Ramos (cell line): ENCODE measurements around the gene COX8C.
"Not testable (repeated sequence)": the region's sequence is repeated elsewhere in the genome, so short reads cannot be mapped to it uniquely, and the experiment has no call there.

Experiments
- in situ Hi-C: fragments of 300-500 bp; cut with MboI; formaldehyde crosslinking; loops from one replicate; pipeline ENCODE4 v1.14.3; 2022; ENCODE audit warnings: low sequenced_read_pairs; ENCODE audit not compliant: unreplicated experiment

Gene COX8C

GRCh38 chr14:93354873-93355272 is 7.9 kb downstream of the COX8C start:
- in situ Hi-C loops = not testable (repeated sequence)

GRCh38 chr14:93368996-93369712 is 22.2 kb downstream of the COX8C start:
- in situ Hi-C loops = no loop called here

- in situ Hi-C loops = no loop called here
Observed at GRCh38 chr14:93369713-93370266, 22.8 kb downstream of the COX8C start.

GRCh38 chr14:93375673-93376156 is 28.7 kb downstream of the COX8C start:
- in situ Hi-C loops = no loop called here

GRCh38 chr14:93379831-93380230 is 32.8 kb downstream of the COX8C start:
- in situ Hi-C loops = no loop called here

DNA sequence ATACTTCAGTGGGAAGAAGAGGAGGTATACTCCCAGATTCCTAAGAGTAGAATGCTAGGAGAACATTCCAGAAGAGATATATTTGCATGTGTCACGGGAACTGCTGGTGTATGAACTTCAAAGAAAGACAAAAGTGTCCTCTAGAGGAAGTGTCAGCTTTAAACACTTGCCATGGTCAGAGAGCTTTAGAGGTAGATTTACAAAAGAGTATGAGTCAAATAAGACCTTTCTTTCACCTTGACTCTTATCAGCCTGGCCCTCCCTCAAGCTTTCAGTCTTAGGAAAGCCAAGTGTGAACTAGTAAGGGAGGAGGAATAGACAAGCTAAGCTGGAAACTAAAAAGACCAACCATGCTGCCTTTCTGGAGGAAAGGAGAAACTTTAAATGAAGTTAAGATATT is 34.7 kb downstream of the COX8C start:
- in situ Hi-C loops = no loop called here

DNA sequence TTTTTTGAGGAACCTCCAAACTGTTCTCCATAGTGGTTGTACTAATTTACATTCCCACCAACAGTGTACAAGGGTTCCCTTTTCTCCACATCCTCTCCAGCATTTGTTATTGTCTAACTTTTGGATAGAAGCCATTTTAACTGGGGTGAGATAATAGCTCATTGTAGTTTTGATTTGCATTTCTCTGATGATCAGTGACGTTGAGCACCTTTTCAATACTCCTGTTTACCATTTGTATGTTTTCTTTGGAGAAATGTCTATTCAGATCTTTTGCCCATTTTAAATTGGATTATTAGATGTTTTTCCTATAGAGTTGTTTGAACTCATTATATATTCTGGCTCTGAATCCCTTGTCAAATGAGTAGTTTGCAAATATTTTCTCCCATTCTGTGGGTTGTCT is 37.3 kb downstream of the COX8C start:
- in situ Hi-C loops = not testable (repeated sequence)

- in situ Hi-C loops = no loop called here
Observed at GRCh38 chr14:93395231-93395630, 48.2 kb downstream of the COX8C start.

DNA sequence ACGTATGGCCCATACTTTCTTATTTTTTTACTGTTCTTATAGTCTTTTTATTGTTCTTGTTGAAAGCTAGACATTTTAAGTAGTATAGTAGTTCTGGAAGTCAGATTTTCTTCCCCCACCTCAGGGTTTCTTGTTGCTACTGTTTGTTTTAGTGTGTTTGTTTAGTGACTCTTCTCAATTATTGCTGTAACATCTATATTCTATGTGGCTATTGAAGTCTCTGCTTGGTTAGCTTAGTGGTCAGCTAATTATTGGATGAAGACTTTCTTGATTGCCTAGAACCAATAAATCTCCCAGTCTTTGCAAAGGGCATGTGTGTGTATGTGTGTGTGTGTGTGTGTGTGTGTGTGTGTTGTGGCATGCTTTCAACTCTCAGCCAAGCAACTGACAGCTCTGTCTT is 49.5 kb downstream of the COX8C start:
- in situ Hi-C loops = no loop called here
